Activated T-cell treated with anti-CD3 and anti-CD28 coated beads for 1 hour (primary cell): Measurements from ENCODE around the gene FRYL.
"Not testable (repeated sequence)": the region's sequence is repeated elsewhere in the genome, so short reads cannot be mapped to it uniquely, and the experiment has no call there.

Experiments
- DNase-seq: peaks from one replicate; pipeline ENCODE4 v3.0.0-alpha.2; 2020; ENCODE audit warnings: low read depth

Gene FRYL

DNA sequence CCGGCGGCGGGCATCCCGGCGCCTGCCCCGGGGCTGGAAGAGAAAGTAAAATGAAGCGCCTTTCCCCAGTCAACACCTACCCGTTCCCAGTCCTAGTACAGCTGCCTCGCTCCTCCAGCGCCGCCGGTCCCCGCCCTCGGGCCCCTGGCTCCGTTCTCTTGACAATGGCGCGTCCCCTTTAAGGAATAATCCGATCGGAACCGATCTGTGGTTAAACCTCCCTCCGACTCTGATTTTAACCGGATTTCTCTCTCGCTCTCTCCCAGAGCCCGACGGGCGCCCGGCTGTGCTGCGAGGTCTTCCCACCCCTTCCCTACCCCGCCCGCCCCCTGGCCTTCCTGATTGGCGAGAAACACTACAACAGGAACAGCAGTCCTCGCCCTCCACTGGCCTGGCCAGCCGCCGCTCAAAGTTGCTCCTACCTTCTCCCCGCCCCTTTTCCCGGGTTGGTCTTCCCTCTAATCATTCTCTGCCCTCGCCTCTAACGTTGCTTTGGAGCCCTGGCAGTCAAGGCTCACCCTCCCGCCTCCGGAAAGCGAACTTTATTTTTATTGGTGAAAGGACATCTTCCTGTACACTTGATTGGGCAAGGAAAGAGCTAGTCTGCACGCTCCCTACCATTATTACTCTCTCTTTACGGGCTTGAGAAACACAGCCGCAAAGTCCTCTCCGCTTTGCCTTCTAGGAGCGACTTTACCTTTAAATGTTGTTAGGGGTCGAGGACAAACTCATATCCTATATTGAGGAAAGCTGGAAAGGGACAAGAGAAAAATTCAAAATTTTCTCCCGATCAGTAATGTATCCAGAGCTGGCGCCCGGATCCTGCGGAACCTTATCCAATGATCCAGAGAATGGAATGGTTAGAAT lies at the start of gene FRYL:
Gene FRYL, minus strand, starts transcription at position 282 of the 867 bp plus-strand sequence. CDS start 145,869 bp downstream, outside the sequence.
- DNase-seq: peak; percentile 95

GRCh38 chr4:48827622-48828021 lies 47.5 kb upstream of the FRYL start:
- no peak for DNase-seq

DNA sequence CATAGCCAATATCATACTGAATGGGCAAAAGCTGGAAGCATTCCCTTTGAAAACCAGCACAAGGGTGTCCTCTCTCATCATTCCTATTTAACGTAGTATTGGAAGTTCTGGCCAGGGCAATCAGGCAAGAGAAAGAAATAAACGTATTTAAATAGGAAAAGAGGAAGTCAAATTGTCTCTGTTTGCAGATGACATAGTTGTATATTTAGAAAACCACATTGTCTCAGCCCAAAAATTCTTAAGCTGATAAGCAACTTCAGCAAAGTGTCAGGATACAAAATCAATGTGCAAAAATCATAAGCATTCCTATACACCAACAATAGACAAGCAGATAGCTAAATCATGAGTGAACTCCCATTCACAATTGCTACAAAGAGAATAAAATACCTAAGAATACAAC lies 41.4 kb upstream of the FRYL start:
- DNase-seq: not testable (repeated sequence)

DNA sequence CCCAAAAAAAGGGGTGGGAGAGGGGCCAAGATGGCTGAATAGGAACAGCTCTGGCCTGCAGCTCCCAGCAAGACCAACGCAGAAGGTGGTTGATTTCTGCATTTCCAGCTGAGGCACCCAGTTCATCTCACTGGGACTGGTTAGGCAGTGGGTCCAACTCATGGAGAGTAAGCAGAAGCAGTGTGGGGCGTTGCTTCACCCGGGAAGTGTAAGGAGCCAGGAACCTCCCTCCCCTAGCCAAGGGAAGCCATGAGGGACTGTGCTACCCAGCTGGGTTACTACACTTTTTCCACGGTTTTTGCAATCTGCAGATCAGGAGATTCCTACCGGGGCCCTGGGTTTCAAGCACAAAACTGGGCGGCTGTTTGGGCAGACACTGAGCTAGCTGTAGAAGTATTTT lies 36.9 kb upstream of the FRYL start:
- no peak for DNase-seq

DNA sequence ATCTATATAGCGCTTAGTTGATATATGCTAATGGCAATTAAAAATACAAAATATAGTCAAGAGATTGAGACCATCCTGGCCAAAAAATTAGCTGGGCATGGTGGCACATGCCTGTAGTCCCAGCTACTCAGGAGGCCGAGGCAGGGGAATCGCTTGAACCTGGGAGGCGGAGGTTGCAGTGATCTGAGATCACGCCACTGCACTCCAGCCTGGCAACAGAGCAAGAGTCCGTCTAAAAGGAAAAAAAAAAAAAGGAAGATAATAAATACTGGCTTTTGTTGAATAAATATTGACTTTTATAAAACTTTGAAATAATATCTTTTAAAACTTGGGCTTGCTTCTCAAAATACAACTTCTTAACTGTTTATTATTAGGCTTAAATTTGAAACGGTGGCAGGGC lies 36.2 kb upstream of the FRYL start:
- not testable (repeated sequence) for DNase-seq

DNA sequence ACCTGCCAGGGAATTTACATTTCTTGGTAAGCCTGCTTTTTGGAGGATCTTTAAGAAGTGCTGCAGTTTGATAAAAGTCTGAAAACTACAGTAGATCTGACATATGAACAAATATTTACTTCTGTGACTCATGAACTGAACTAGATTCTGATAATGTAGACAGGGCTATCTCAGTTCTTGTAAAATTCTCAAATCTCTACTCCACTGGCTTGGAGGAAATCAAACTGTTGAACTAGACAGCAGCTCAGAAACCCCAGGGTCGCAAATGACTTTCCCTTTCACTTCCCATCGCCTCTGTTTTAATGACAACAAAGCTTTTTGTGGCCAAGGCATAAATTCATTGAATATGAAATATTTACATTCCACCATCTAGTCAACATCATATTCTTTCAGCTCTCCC lies 35.4 kb upstream of the FRYL start:
- DNase-seq: no peak

DNA sequence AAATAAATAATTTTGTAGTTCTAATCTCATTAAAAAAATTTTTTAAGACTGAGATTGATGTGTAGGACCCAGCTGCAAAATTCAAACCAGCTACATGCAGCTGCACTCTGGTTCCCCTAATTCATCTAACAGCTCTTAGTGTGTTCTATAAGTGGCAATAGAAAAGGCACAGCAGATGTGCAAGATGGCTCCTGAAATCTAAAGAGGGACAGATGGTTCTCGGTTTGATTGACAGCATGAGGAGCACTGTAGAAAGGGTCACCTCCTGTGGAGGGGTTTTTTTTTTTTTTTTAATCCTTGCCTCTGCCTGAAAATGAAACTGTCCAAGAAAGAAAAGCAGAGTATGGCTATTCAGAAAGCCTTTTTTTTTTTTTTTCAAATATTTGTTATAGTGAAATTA lies 33.9 kb upstream of the FRYL start:
- DNase-seq: no peak

GRCh38 chr4:48812866-48813265 lies 32.8 kb upstream of the FRYL start:
- no peak for DNase-seq

DNA sequence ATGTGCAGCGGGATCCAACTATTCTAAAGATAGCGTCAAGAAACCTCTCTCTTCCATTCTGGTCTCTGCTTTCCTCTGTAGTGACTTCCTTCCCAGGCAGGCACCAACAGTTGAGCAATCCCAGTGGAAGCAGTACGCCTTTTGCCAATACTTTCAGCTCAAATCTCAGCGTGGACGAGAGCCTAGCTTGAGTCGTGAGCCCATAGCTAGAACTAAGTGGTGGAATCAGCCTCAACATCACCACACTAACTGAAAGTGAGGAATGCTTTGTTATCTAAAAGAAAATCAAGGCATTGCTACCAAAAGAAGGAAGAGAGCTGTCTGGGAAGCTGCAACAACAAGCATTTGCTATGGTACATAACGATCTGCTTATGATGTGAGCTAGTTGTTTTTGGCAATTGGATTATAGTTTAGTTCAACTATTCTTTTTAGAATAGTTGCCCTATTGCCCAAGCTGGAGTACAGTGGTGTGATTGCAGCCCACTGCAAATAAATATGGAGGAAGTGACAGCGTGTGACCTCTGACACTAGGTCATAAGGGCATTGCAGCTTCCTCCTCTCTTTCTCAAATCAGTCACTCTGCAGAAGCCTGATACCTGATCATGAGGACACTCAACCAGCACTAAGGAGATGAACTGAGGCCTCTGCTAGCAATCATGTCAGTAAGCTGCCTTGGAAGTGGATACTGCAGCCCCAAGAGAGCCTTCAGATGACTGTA lies 24.7 kb upstream of the FRYL start:
- DNase-seq: no peak

DNA sequence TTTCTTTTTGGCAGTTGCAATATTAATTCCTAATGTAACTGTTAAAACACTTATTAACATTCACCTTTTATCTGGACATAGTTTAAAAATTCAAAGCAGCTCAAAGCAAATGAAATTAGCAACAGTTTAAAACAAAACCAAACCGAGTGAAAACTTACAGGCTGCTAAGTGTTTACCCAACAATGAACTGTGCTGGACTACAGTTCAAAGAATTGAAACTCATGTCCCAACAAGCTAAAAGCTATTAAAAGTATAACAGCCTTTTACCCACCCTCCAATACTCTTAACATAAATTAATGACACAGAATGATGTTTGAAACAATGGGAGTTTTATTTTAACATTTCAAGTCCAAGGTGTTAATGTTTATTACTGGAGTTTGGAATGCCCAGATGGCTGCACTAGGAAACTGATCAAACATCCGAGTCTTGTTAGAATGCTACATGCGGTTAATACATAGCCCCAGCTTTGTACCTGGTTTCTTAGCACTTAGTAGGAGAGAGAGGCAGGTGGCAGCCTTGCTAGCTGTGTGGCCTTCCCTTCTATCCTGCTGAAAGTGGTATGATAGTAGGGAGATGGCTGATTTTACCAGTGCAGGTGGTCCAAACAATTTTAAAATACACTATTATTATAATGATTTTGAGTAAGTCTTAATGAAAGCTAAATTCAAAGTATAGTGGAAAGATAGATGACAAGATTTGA lies 21.1 kb upstream of the FRYL start:
- no peak for DNase-seq

DNA sequence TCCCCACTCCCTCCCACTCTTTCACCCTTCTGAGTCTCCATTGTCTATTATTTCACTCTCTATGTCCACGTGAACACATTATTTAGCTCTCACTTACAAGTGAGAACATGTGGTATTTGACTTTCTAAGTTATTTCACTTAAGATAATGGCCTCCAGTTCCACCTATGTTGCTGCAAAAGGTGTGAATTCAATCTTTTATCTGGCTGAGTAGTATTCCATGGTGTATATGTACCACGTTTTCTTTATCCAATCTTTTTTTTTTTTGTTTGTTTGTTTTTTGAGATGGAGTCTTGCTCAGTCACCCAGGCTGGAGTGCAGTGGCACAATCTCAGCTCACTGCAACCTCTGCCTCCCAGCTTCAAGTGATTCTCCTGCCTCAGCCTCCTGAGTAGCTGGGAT lies 20.1 kb upstream of the FRYL start:
- not testable (repeated sequence) for DNase-seq

- no peak for DNase-seq
Measured at GRCh38 chr4:48799157-48799556, 19.1 kb upstream of the FRYL start.

- DNase-seq: no peak
Measured at GRCh38 chr4:48798117-48798516, 18.0 kb upstream of the FRYL start.

DNA sequence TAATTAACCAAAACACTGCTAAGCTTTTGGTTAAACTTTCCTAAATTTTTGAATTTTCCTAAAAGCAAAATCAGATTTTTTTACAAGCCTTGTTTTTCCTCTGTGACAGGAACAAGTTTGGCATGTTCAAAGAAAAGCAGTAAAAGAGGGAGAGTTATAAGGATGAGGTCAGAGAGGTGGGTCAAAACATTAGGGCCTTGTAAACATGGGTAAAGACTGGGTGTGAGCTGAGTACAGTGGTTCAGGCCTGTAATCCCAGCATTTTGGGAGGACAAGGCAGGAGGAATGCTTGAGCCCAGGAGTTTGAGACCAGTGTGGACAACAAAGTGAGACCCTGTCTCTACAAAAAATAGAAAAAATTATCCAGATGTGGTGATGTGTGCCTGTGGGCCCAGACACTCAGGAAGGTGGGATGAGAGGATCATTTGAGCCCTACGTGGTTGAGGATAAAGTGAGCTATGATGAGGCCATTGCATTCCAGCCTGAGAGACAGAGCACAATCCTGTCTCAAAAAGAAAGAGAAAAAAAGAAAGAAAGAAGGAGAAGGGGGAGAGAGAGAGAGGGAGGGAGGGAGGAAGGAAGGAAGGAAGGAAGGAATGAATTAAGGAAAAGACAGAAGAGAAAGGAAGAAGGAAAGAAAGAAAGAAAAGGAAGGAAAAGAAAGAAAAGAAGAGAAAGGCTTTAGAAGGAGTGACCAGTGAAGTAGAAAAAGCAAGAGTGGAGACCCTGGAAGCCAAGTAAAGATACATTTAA lies 17.0 kb upstream of the FRYL start:
- DNase-seq: no peak

- no peak for DNase-seq
Measured at GRCh38 chr4:48796191-48796926, 16.3 kb upstream of the FRYL start.

DNA sequence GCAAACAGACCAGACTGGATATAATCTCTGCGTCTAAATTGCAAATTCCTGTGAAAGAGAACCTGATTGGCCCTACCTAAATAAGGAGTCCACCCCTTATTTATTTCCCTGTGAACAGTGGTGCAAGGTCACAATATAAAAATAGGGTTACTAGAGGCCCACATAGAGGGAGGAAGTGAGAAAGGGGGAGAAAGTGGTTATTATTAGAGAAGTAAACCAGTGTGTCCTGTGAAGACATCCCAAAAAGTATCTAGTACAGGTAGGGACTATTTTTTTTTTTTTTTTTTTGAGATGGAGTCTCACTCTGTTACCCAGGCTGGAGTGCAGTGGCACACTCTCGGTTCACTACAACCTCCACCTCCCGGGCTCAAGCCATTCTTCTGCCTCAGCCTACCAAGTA lies 15.0 kb upstream of the FRYL start:
- no peak for DNase-seq

GRCh38 chr4:48792348-48793006 lies 12.4 kb upstream of the FRYL start:
- no peak for DNase-seq

GRCh38 chr4:48791313-48791712 lies 11.2 kb upstream of the FRYL start:
- DNase-seq: no peak

- DNase-seq: no peak
Measured at GRCh38 chr4:48790561-48790960, 10.5 kb upstream of the FRYL start.

DNA sequence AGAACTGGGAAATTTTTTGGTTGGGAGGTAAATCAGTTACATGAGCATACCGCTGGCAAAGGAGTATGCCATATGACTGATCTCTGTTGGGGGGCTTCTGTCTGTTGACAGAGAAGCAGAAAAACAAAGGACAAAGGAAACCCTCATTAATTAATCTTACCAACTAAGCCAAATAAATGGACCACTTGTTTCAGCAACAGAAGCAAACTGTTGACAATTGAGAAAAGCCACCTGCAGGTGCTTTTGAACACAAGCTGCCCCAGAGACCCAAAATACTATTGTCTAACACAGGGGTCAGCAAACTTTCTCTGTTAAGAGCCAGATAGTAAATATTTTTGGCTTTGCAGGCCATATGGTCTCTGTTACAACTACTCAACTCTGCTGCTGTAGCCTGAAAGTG lies 7.0 kb upstream of the FRYL start:
- DNase-seq: no peak

GRCh38 chr4:48786549-48786948 lies 6.5 kb upstream of the FRYL start:
- no peak for DNase-seq
